VCaP (cell line): ENCODE data around the gene ZNF652.
"Not testable (repeated sequence)": the region's sequence is repeated elsewhere in the genome, so short reads cannot be mapped to it uniquely, and the experiment has no call there.

ENCODE experiments used
- H3K27ac ChIP-seq: fragments of 450-650 bp; 2 replicates; pipeline ENCODE4 v1.5.1; 2017
- CTCF ChIP-seq: fragments of 450-650 bp; conservative IDR thresholded peaks from 2 replicates; pipeline ENCODE4 v1.5.1; 2017; ENCODE audit warnings: mild to moderate bottlenecking, moderate library complexity

ZNF652 gene

GRCh38 chr17:49269356-49269755, 92.7 kb downstream of the ZNF652 start:
- TF ChIP-seq CTCF, result no peak

GRCh38 chr17:49267912-49268311, 94.1 kb downstream of the ZNF652 start:
- TF ChIP-seq CTCF, result no peak
- H3K27ac ChIP-seq, result no peak overlapping the region

More at GRCh38 chr17:49269356-49269755, 92.7 kb downstream of the ZNF652 start:
- H3K27ac ChIP-seq, result no peak overlapping the region

GRCh38 chr17:49266233-49266632, 95.8 kb downstream of the ZNF652 start:
- no peak overlapping the region for H3K27ac ChIP-seq
- TF ChIP-seq CTCF, result no peak

GRCh38 chr17:49261540-49261939, 100.5 kb downstream of the ZNF652 start:
- H3K27ac ChIP-seq, result not testable (repeated sequence)

GRCh38 chr17:49260817-49261291, 101.2 kb downstream of the ZNF652 start:
- H3K27ac ChIP-seq, result peak overlapping the region; percentile 60; the same call in 1 of the 2 replicates
- TF ChIP-seq CTCF, result no peak

GRCh38 chr17:49260011-49260816, 101.8 kb downstream of the ZNF652 start:
- H3K27ac ChIP-seq, result peak overlapping the region; percentile 60; the same call in 1 of the 2 replicates

GRCh38 chr17:49259663-49260010, 102.4 kb downstream of the ZNF652 start:
- TF ChIP-seq CTCF, result no peak
- peak overlapping the region; percentile 60; the same call in 1 of the 2 replicates for H3K27ac ChIP-seq

More at GRCh38 chr17:49260011-49260816, 101.8 kb downstream of the ZNF652 start:
- TF ChIP-seq CTCF, result no peak

GRCh38 chr17:49258394-49258793, 103.7 kb downstream of the ZNF652 start:
- TF ChIP-seq CTCF, result no peak
- H3K27ac ChIP-seq, result no peak overlapping the region
